NT2/D1 (cell line): ENCODE results near the gene UPK3A.

Experiments
- DNase-seq: peaks from one replicate; pipeline ENCODE4 v3.0.0-alpha.2; 2011; ENCODE audit warnings: low read depth, low spot score
- H3K27me3 ChIP-seq: 2 replicates; pipeline ENCODE4 v1.6.0; 2011; ENCODE audit warnings: mild to moderate bottlenecking; ENCODE audit not compliant: insufficient read length, insufficient read depth
- H3K36me3 ChIP-seq: 2 replicates; pipeline ENCODE4 v1.6.1; 2011; ENCODE audit warnings: mild to moderate bottlenecking, low read length, mixed read lengths; ENCODE audit not compliant: insufficient read depth, insufficient read length
- H3K4me1 ChIP-seq: 2 replicates; pipeline ENCODE4 v1.5.1; 2011; ENCODE audit not compliant: insufficient read depth, insufficient read length
- H3K4me3 ChIP-seq: 2 replicates; pipeline ENCODE4 v1.5.1; 2011; ENCODE audit warnings: low read depth; ENCODE audit not compliant: insufficient read length
- H3K9ac ChIP-seq: 2 replicates; pipeline ENCODE4 v1.6.0; 2011; ENCODE audit warnings: low read depth; ENCODE audit not compliant: insufficient read length
- H3K9me3 ChIP-seq: 2 replicates; pipeline ENCODE4 v1.5.1; 2011; ENCODE audit warnings: mild to moderate bottlenecking, low read length; ENCODE audit not compliant: insufficient read depth
- SUZ12 ChIP-seq: IDR thresholded peaks from 2 replicates; pipeline ENCODE4 v1.6.1; 2011; ENCODE audit not compliant: insufficient read length, insufficient read depth; ENCODE audit errors: extremely low read depth
- YY1 ChIP-seq: IDR thresholded peaks from 2 replicates; pipeline ENCODE4 v1.6.1; 2011; ENCODE audit not compliant: insufficient read length, insufficient read depth
- ZNF274 ChIP-seq: IDR thresholded peaks from 2 replicates; pipeline ENCODE4 v1.6.1; 2011; ENCODE audit warnings: mild to moderate bottlenecking, low read depth, low read length

Gene UPK3A

GRCh38 chr22:45278125-45278524 is 6.6 kb upstream of the UPK3A start:
- H3K4me3 ChIP-seq = no peak overlapping the region

GRCh38 chr22:45280587-45280980 is 4.2 kb upstream of the UPK3A start:
- Histone ChIP-seq H3K4me3 (no peak overlapping the region), H3K36me3 (no peaks in the 10 kb centered on the region), H3K9me3 (no peaks in the 10 kb centered on the region), H3K27me3 (peaks cover 23% of the 10 kb centered on the region), H3K9ac (no peak overlapping the region), H3K4me1 (peaks cover under 1% of the 10 kb centered on the region)
- no peak for DNase-seq
- TF ChIP-seq ZNF274 = no peak
- no peak for TF ChIP-seq SUZ12
- no peak for TF ChIP-seq YY1

More at GRCh38 chr22:45278125-45278524, 6.6 kb upstream of the UPK3A start:
- Histone ChIP-seq H3K9ac (no peak overlapping the region), H3K9me3 (no peaks in the 10 kb centered on the region), H3K36me3 (no peaks in the 10 kb centered on the region), H3K27me3 (peaks cover 6% of the 10 kb centered on the region), H3K4me1 (no peaks in the 10 kb centered on the region)
- DNase-seq = no peak
- TF ChIP-seq YY1 = no peak
- no peak for TF ChIP-seq SUZ12
- no peak for TF ChIP-seq ZNF274

GRCh38 chr22:45281010-45281409 is 3.7 kb upstream of the UPK3A start:
- Histone ChIP-seq H3K36me3 (no peaks in the 10 kb centered on the region), H3K4me1 (peaks cover 5% of the 10 kb centered on the region), H3K9me3 (no peaks in the 10 kb centered on the region), H3K9ac (no peak overlapping the region), H3K27me3 (peaks cover 23% of the 10 kb centered on the region), H3K4me3 (no peak overlapping the region)
- TF ChIP-seq ZNF274 = no peak
- TF ChIP-seq YY1 = no peak
- TF ChIP-seq SUZ12 = no peak
- no peak for DNase-seq

- H3K9me3 ChIP-seq = no peaks in the 10 kb centered on the region
- peaks cover 20% of the 10 kb centered on the region for H3K4me1 ChIP-seq
- DNase-seq = no peak
- peaks cover 26% of the 10 kb centered on the region for H3K27me3 ChIP-seq
- H3K4me3 ChIP-seq = peak overlapping the region; percentile 39
- TF ChIP-seq ZNF274 (no peak), SUZ12 (no peak), YY1 (no peak)
- no peaks in the 10 kb centered on the region for H3K36me3 ChIP-seq
- peak overlapping the region; percentile 32 for H3K9ac ChIP-seq
Observed at GRCh38 chr22:45285263-45286058, 712 bp downstream of the UPK3A start.

- no peak overlapping the region for H3K9ac ChIP-seq
- H3K36me3 ChIP-seq = no peaks in the 10 kb centered on the region
Observed at GRCh38 chr22:45286854-45287551, 2.3 kb downstream of the UPK3A start.

GRCh38 chr22:45290410-45290936 is 5.7 kb downstream of the UPK3A start:
- H3K4me1 ChIP-seq = peaks cover 32% of the 10 kb centered on the region
- no peak for DNase-seq
- no peak overlapping the region for H3K4me3 ChIP-seq
- H3K27me3 ChIP-seq = peaks cover 6% of the 10 kb centered on the region
- no peaks in the 10 kb centered on the region for H3K9me3 ChIP-seq
- TF ChIP-seq ZNF274 = no peak
- no peak for TF ChIP-seq SUZ12
- no peak for TF ChIP-seq YY1
- H3K36me3 ChIP-seq = no peaks in the 10 kb centered on the region
- H3K9ac ChIP-seq = no peak overlapping the region

More at GRCh38 chr22:45286854-45287551, 2.3 kb downstream of the UPK3A start:
- peaks cover 29% of the 10 kb centered on the region for H3K27me3 ChIP-seq
- TF ChIP-seq SUZ12 (no peak), YY1 (no peak), ZNF274 (no peak)
- H3K4me3 ChIP-seq = no peak overlapping the region
- DNase-seq = no peak
- peaks cover 32% of the 10 kb centered on the region for H3K4me1 ChIP-seq
- H3K9me3 ChIP-seq = no peaks in the 10 kb centered on the region
